Neural progenitor cell (in vitro differentiated cells): ENCODE results near the gene TULP3. TPM values are rescaled to one million over a fixed set of nuclear protein-coding genes. Genes with fewer than 3 reads are reported as not detected.

Experiments used
- DNase-seq: peaks from one replicate; pipeline ENCODE4 v3.0.0-alpha.2; 2016; ENCODE audit warnings: low spot score
- H2AFZ ChIP-seq: fragments of 200-600 bp; sonication (generic); replicated peaks from 2 replicates; pipeline ENCODE4 v1.6.1; 2016; ENCODE audit warnings: antibody characterized with exemption
- H3F3A ChIP-seq: fragments of 200-600 bp; sonication (generic); 2 replicates; pipeline ENCODE4 v1.6.1; 2016; ENCODE audit warnings: antibody characterized with exemption, low read depth
- H3K27ac ChIP-seq: fragments of 200-600 bp; sonication (generic); 2 replicates; pipeline ENCODE4 v1.5.1; 2016; ENCODE audit warnings: mild to moderate bottlenecking
- H3K27me3 ChIP-seq: fragments of 200-600 bp; sonication (generic); 2 replicates; pipeline ENCODE4 v1.6.1; 2016; ENCODE audit warnings: mild to moderate bottlenecking, moderate library complexity
- H3K36me3 ChIP-seq: fragments of 200-600 bp; sonication (generic); 2 replicates; pipeline ENCODE4 v1.5.1; 2016
- H3K4me1 ChIP-seq: fragments of 200-600 bp; sonication (generic); 2 replicates; pipeline ENCODE4 v1.6.1; 2016; ENCODE audit warnings: mixed run types
- H3K4me2 ChIP-seq: fragments of 200-600 bp; sonication (generic); 2 replicates; pipeline ENCODE4 v1.6.1; 2016
- H3K4me3 ChIP-seq: fragments of 200-600 bp; sonication (generic); 2 replicates; pipeline ENCODE4 v1.5.1; 2016
- H3K79me2 ChIP-seq: fragments of 200-600 bp; sonication (generic); 2 replicates; pipeline ENCODE4 v1.6.1; 2016; ENCODE audit warnings: low read depth
- H3K9ac ChIP-seq: fragments of 200-600 bp; sonication (generic); 2 replicates; pipeline ENCODE4 v1.6.1; 2016
- H3K9me3 ChIP-seq: fragments of 200-600 bp; sonication (generic); 2 replicates; pipeline ENCODE4 v1.5.1; 2016; ENCODE audit warnings: low read depth
- H4K20me1 ChIP-seq: fragments of 200-600 bp; sonication (generic); 2 replicates; pipeline ENCODE4 v1.6.1; 2016; ENCODE audit warnings: low read depth
- H3K27ac Mint-ChIP-seq: 3 replicates; pipeline ENCODE4 v1.8.0; 2021; ENCODE audit warnings: mixed read lengths
- H3K27me3 Mint-ChIP-seq: 2 replicates; pipeline ENCODE4 v1.8.0; 2022; ENCODE audit warnings: low read depth, mild to moderate bottlenecking, inconsistent platforms, moderate library complexity, mixed read lengths; ENCODE audit not compliant: insufficient read depth
- H3K36me3 Mint-ChIP-seq: 3 replicates; pipeline ENCODE4 v1.8.0; 2021; ENCODE audit warnings: mixed read lengths
- H3K4me1 Mint-ChIP-seq: 3 replicates; pipeline ENCODE4 v1.8.0; 2021; ENCODE audit warnings: mixed read lengths
- H3K4me3 Mint-ChIP-seq: 3 replicates; pipeline ENCODE4 v1.8.0; 2021; ENCODE audit warnings: mild to moderate bottlenecking, moderate library complexity, mixed read lengths
- H3K9me3 Mint-ChIP-seq: 3 replicates; pipeline ENCODE4 v1.8.0; 2020; ENCODE audit warnings: mixed read lengths
- EZH2 ChIP-seq: fragments of 200-600 bp; sonication (generic); IDR thresholded peaks from 2 replicates; pipeline ENCODE4 v1.6.1; 2017; ENCODE audit warnings: antibody characterized with exemption, mild to moderate bottlenecking, moderate library complexity
- EZH2phosphoT487 ChIP-seq: fragments of 200-600 bp; sonication (generic); IDR thresholded peaks from 2 replicates; pipeline ENCODE4 v1.6.1; 2017; ENCODE audit warnings: antibody characterized with exemption
- total RNA-seq: library from RNA; depleted of rRNA; stranded (reverse); fragments of >200 nt; gene quantifications from 2 replicates; pipeline ENCODE4 v1.2.3, GENCODE V29; 2015; ENCODE audit warnings: low replicate concordance
- TF ChIP-seq, protein P1 (sequence below): fragments of 200-600 bp; sonication (generic); IDR thresholded peaks from 2 replicates; pipeline ENCODE4 v1.5.1; 2017; ENCODE audit warnings: antibody characterized with exemption, mild to moderate bottlenecking

Gene TULP3
- total RNA-seq, 1 donor from 2014 or later, result 33.4 TPM

DNA sequence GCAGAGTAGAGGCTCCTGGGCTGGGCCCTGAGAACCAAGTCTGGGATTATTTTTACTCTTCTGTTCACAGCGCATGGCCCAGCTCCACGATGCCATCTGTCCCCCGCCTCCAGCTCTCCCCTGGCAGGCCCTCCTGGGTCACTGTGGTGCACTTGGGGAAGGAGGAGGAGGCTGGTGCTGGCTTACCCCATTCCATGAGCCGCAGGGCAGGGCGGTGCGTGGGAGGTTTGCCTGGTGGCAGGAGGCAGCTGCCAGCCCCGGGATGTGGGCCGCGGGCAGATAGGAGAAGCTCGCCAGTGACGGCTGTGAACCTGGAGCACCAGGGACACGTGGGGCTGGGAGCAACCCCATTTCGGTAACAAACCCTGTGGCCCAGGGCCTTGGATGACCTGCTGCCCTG lies 91.7 kb downstream of the TULP3 start:
- no peaks in the 10 kb centered on the region for H4K20me1 ChIP-seq
- H3K4me3 Mint-ChIP-seq, result no peak overlapping the region
- DNase-seq, result no peak
- H3K4me3 ChIP-seq, result no peak overlapping the region
- H2AFZ ChIP-seq, result no peak overlapping the region
- no peak overlapping the region for H3K9ac ChIP-seq
- H3K36me3 ChIP-seq, result no peaks in the 10 kb centered on the region
- peaks cover 4% of the 10 kb centered on the region for H3K79me2 ChIP-seq
- H3K9me3 ChIP-seq, result no peaks in the 10 kb centered on the region
- peaks cover 3% of the 10 kb centered on the region for H3K9me3 Mint-ChIP-seq
- H3K27me3 ChIP-seq, result no peaks in the 10 kb centered on the region
- H3K27me3 Mint-ChIP-seq, result peaks cover 3% of the 10 kb centered on the region
- H3K27ac Mint-ChIP-seq, result no peak overlapping the region
- H3K27ac ChIP-seq, result no peak overlapping the region
- H3F3A ChIP-seq, result no peaks in the 10 kb centered on the region
- peaks cover 11% of the 10 kb centered on the region for H3K36me3 Mint-ChIP-seq
- H3K4me2 ChIP-seq, result no peak overlapping the region
- H3K4me1 Mint-ChIP-seq, result no peaks in the 10 kb centered on the region
- H3K4me1 ChIP-seq, result peaks cover 4% of the 10 kb centered on the region
- TF ChIP-seq EZH2phosphoT487 (no peak), EZH2 (no peak)
- TF ChIP-seq, protein P1, sequence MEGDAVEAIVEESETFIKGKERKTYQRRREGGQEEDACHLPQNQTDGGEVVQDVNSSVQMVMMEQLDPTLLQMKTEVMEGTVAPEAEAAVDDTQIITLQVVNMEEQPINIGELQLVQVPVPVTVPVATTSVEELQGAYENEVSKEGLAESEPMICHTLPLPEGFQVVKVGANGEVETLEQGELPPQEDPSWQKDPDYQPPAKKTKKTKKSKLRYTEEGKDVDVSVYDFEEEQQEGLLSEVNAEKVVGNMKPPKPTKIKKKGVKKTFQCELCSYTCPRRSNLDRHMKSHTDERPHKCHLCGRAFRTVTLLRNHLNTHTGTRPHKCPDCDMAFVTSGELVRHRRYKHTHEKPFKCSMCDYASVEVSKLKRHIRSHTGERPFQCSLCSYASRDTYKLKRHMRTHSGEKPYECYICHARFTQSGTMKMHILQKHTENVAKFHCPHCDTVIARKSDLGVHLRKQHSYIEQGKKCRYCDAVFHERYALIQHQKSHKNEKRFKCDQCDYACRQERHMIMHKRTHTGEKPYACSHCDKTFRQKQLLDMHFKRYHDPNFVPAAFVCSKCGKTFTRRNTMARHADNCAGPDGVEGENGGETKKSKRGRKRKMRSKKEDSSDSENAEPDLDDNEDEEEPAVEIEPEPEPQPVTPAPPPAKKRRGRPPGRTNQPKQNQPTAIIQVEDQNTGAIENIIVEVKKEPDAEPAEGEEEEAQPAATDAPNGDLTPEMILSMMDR, result no peak

- H3K27ac Mint-ChIP-seq, result no peak overlapping the region
- no peaks in the 10 kb centered on the region for H4K20me1 ChIP-seq
- no peaks in the 10 kb centered on the region for H3K36me3 ChIP-seq
- TF ChIP-seq EZH2phosphoT487 (no peak), EZH2 (no peak)
- TF ChIP-seq, protein P1, result no peak
- no peaks in the 10 kb centered on the region for H3K79me2 ChIP-seq
- H3F3A ChIP-seq, result no peaks in the 10 kb centered on the region
- no peaks in the 10 kb centered on the region for H3K4me1 Mint-ChIP-seq
- peaks cover 11% of the 10 kb centered on the region for H3K36me3 Mint-ChIP-seq
- H3K27me3 ChIP-seq, result no peaks in the 10 kb centered on the region
- no peak overlapping the region for H3K9ac ChIP-seq
- no peaks in the 10 kb centered on the region for H3K9me3 ChIP-seq
- no peak overlapping the region for H2AFZ ChIP-seq
- peaks cover 4% of the 10 kb centered on the region for H3K27me3 Mint-ChIP-seq
- H3K4me3 Mint-ChIP-seq, result no peak overlapping the region
- H3K4me1 ChIP-seq, result no peaks in the 10 kb centered on the region
- no peak overlapping the region for H3K27ac ChIP-seq
- H3K9me3 Mint-ChIP-seq, result peaks cover 5% of the 10 kb centered on the region
- no peak overlapping the region for H3K4me3 ChIP-seq
- DNase-seq, result no peak
- H3K4me2 ChIP-seq, result no peak overlapping the region
These were observed 93.6 kb downstream of the TULP3 start for GRCh38 chr12:2984249-2984648.

DNA sequence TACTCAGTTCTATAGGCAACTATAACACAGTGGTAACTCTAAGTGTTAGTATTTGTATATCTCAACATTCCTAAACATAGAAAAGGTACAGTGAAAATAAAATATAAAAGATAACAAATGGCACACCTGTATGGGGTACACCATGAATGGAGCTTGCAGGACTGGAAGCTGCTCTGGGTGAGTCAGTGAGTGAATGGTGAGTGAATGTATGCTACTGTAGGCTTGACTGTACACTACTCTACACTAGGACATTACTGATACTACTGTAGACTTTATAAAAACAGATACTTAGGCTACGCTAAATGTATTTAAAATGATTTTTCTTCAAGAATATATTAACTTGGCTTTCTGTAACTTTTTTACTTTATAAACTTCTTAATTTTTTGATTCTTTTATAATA lies 94.0 kb downstream of the TULP3 start:
- Histone ChIP-seq H3K79me2 (no peaks in the 10 kb centered on the region), H4K20me1 (no peaks in the 10 kb centered on the region), H2AFZ (no peak overlapping the region), H3K9ac (no peak overlapping the region), H3K9me3 (no peaks in the 10 kb centered on the region), H3F3A (no peaks in the 10 kb centered on the region), H3K4me1 (no peaks in the 10 kb centered on the region), H3K4me3 (no peak overlapping the region), H3K27me3 (no peaks in the 10 kb centered on the region), H3K27ac (no peak overlapping the region), H3K36me3 (no peaks in the 10 kb centered on the region), H3K4me2 (no peak overlapping the region)
- no peak for DNase-seq
- peaks cover 3% of the 10 kb centered on the region for H3K27me3 Mint-ChIP-seq
- peaks cover 12% of the 10 kb centered on the region for H3K36me3 Mint-ChIP-seq
- no peak overlapping the region for H3K4me3 Mint-ChIP-seq
- H3K4me1 Mint-ChIP-seq, result no peaks in the 10 kb centered on the region
- TF ChIP-seq, protein P1, result no peak
- TF ChIP-seq EZH2phosphoT487, result no peak
- TF ChIP-seq EZH2, result no peak
- no peak overlapping the region for H3K27ac Mint-ChIP-seq
- peaks cover 6% of the 10 kb centered on the region for H3K9me3 Mint-ChIP-seq

DNA sequence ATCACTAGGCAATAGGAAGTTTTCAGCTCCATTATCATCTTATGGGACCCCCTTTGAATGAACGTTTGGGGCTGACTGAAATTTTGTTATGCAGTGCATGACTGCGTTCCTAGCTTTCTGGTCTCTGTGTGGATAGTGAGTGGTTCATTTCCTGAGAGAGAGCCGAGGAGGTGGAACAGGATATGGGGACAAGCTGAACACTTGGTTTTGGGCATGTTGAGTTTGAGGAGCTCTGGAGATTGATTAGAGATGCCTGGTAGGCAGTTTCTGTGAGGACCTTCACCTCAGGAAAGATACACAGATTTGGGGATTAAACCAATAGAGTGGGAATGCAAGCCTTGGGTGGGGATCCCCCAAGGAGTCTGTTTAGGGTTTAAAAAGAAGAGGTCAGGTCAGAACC lies 96.2 kb downstream of the TULP3 start:
- DNase-seq, result no peak
- peaks cover 16% of the 10 kb centered on the region for H3K36me3 Mint-ChIP-seq
- H3K27ac Mint-ChIP-seq, result no peak overlapping the region
- H3K27ac ChIP-seq, result no peak overlapping the region
- no peaks in the 10 kb centered on the region for H3K9me3 ChIP-seq
- no peaks in the 10 kb centered on the region for H3K4me1 ChIP-seq
- H2AFZ ChIP-seq, result no peak overlapping the region
- H3K9ac ChIP-seq, result no peak overlapping the region
- no peak overlapping the region for H3K4me3 ChIP-seq
- no peaks in the 10 kb centered on the region for H3F3A ChIP-seq
- H3K27me3 Mint-ChIP-seq, result peaks cover 3% of the 10 kb centered on the region
- no peaks in the 10 kb centered on the region for H4K20me1 ChIP-seq
- no peak overlapping the region for H3K4me2 ChIP-seq
- TF ChIP-seq EZH2phosphoT487, result no peak
- TF ChIP-seq, protein P1, result no peak
- no peak for TF ChIP-seq EZH2
- H3K79me2 ChIP-seq, result no peaks in the 10 kb centered on the region
- H3K9me3 Mint-ChIP-seq, result peaks cover 11% of the 10 kb centered on the region
- H3K4me3 Mint-ChIP-seq, result no peak overlapping the region
- H3K27me3 ChIP-seq, result no peaks in the 10 kb centered on the region
- no peaks in the 10 kb centered on the region for H3K36me3 ChIP-seq
- H3K4me1 Mint-ChIP-seq, result no peaks in the 10 kb centered on the region
